Right cardiac atrium (tissue), 5 donors: ENCODE results near the gene BTBD16. TPM values are rescaled to one million over a fixed set of nuclear protein-coding genes. Genes with fewer than 3 reads are reported as not detected.

Experiments used
- ATAC-seq, 2 donors: fragments of 200-7000 bp; cut with Tn5 transposase; one replicate each; pipeline versions ENCODE4 v1.8.0 to v1.9.1; 2020; ENCODE audit warnings: moderate library complexity in 2 of 2, mild to moderate bottlenecking in 1 of 2
- DNase-seq, 3 donors: peaks; one replicate each; pipeline ENCODE4 v3.0.0-alpha.2; 2020
- H3K27ac ChIP-seq: one replicate; pipeline ENCODE4 v1.5.1; 2013; ENCODE audit warnings: mild to moderate bottlenecking, low read length, control low read depth, moderate library complexity
- H3K27me3 ChIP-seq: one replicate; pipeline ENCODE4 v1.6.1; 2013; ENCODE audit not compliant: control insufficient read depth, insufficient read depth
- H3K4me1 ChIP-seq: one replicate; pipeline ENCODE4 v1.6.1; 2013; ENCODE audit warnings: low read length; ENCODE audit not compliant: control insufficient read depth, insufficient read depth
- H3K4me3 ChIP-seq: one replicate; pipeline ENCODE4 v1.5.1; 2013; ENCODE audit warnings: low read length, control low read depth
- H3K9me3 ChIP-seq: one replicate; pipeline ENCODE4 v1.6.1; 2013; ENCODE audit warnings: low read length; ENCODE audit not compliant: control insufficient read depth
- WGBS: extraction: QIAGEN DNeasy Blood & Tissue Kit; methylation state at CpG from one replicate; pipeline ENCODE4 v1.1.7; 2013; 5-methylcytosine and 5-hydroxymethylcytosine counted together
- intact Hi-C, 4 donors: fragments of 100-400 bp; cut with DNase I; formaldehyde crosslinking; loops; one replicate each; pipeline versions ENCODE4 v1.11.0 to v1.14.0; 2022 to 2023
- polyA plus RNA-seq: library from polyadenylated mRNA; stranded (reverse); fragments of 200-250 nt; gene quantifications from one replicate; pipeline ENCODE4 v1.2.3, GENCODE V29; 2013
- total RNA-seq, 4 donors: library from RNA; stranded (reverse); fragmentation: NEBNext Ultra II Directional; extraction: Animal tissue kit (Norgen Biotek cat#: 25700); gene quantifications; one replicate each; pipeline ENCODE4 v1.2.1, GENCODE V29; 2021
- donor health status: healthy with polysubstance abuse.
- donor health status: DM: no; HTN: yes; CAD: no.
- donor health status: DM: no; HTN: no; CAD: no.
- donor health status: DM: no; HTN: yes; CAD: no; lungs with severe emphysema.
- donor health status: DM: yes; HTN: yes; CAD: no.

BTBD16 gene
- total and polyA plus RNA-seq, 5 donors = 0.11 to 0.17 TPM; not detected in 3

DNA sequence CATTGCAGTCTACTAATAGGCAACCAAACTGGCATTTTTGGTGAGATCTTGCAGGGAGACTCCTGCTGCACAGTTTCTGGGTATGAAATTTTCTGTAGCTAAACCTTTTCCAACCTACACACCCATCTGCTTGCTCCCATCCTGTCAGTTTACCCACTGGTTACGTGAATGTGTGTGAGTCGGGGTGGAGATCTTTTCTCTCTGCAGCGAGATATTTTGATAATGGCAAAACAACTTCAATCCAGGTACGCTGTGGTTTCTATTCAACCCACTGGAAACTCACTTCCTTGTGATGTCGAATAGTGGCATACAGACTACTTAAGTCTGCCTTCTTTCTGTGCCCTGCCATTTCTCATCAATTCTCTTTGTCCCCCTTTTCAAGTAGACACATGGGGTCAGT lies 107.9 kb downstream of the BTBD16 start:
- Histone ChIP-seq H3K4me3 (no peak overlapping the region), H3K27ac (no peak overlapping the region), H3K9me3 (no peaks in the 10 kb centered on the region), H3K27me3 (no peaks in the 10 kb centered on the region), H3K4me1 (no peaks in the 10 kb centered on the region)
- ATAC-seq (no peak), DNase-seq (no peak)
- intact Hi-C loops = no loop called here
- WGBS = 97% methylated on average over 5 of the region's 5 CpGs

DNA sequence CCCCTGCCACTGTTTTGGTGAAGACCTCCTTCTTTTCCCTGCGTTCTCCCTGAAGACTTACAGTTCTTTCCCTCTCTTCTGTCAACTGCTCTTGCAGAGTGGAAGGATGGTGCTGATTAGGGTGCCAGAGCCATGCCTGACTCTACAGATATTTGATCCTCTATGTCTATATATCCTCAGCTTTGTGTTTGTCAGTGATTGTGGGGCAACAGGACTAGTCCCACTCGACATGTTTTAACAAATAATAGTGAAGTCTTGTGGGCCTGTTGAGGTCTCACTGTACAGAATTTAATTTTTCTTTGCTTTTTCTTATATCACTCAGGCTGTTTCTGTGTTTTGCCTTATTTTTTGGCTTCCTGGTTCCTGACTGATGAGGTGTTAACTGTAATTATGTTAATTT lies 108.4 kb downstream of the BTBD16 start:
- intact Hi-C loops = no loop called here
- H3K27ac ChIP-seq = no peak overlapping the region
- 95% methylated on average over 2 of the region's 2 CpGs for WGBS
- H3K27me3 ChIP-seq = no peaks in the 10 kb centered on the region
- H3K4me1 ChIP-seq = no peaks in the 10 kb centered on the region
- H3K4me3 ChIP-seq = no peak overlapping the region
- no peaks in the 10 kb centered on the region for H3K9me3 ChIP-seq
- ATAC-seq (no peak), DNase-seq (no peak)

DNA sequence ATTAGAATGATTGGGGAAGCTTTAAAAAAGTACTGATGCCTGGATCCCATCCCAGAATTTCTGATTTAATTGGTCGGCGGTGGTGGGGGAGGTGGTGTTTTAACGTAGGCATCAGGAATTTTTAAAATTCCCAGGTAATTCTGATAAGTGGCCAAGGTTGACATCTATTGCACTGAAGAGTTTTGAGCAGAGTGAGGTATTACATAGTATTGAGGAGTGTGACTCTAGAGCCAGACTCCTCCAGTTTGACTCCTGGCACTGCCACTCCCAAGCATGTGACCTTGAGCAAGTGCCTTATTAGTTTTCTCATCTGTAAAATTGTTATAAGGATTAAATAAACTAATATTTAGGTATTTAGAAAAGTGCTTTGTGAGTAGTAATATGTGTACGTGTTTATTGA lies 109.6 kb downstream of the BTBD16 start:
- DNase-seq (no peak), ATAC-seq (no peak)
- Histone ChIP-seq H3K4me3 (no peak overlapping the region), H3K27ac (no peak overlapping the region), H3K9me3 (no peaks in the 10 kb centered on the region), H3K27me3 (no peaks in the 10 kb centered on the region), H3K4me1 (peaks cover 2% of the 10 kb centered on the region)
- intact Hi-C loops = no loop called here
- WGBS = 89% methylated on average over 4 of the region's 4 CpGs

DNA sequence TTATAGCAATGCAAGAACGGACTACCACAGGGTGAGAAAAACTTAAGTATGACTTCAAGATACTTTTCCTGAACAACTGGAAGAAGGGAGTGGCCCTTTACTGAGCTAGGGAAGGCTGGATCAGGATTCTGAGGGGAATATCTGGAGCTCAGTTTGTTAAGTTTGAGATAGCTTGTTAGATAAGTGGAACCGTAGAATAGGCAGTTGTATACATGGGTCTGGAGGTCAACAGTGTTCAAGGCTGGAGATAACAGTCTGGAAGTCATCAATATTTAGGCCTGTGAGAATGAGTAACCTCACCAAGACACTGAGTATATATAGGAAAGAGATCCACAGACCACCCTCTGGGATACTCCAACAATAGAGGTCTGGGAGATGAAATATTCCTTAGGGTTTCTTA lies 110.6 kb downstream of the BTBD16 start:
- peaks cover 2% of the 10 kb centered on the region for H3K4me1 ChIP-seq
- no peak for ATAC-seq
- H3K9me3 ChIP-seq = no peaks in the 10 kb centered on the region
- intact Hi-C loops = no loop called here
- H3K27ac ChIP-seq = no peak overlapping the region
- DNase-seq = no peak
- 71% methylated on average over 2 of the region's 2 CpGs for WGBS
- H3K27me3 ChIP-seq = no peaks in the 10 kb centered on the region
- no peak overlapping the region for H3K4me3 ChIP-seq

DNA sequence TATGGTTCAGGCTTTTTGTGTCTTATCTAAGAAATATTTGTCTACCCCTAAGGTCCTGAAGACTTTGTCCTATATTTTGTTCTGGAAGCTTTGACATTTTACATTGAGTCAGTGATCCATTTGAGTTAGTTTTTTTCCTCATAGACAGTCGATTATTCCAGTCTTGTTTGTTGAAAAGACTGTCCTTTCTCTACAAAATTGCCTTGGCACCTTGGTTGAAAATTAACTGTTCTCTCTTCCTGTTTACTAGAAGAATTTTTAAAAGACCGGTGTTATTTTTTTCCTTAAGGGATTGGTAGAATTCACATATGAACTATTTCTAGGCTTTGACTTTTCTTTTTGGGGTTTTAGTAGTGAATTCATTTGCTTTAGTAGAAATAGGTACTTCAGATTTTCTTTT lies 115.4 kb downstream of the BTBD16 start:
- H3K4me1 ChIP-seq = peaks cover 2% of the 10 kb centered on the region
- no peak overlapping the region for H3K27ac ChIP-seq
- no peaks in the 10 kb centered on the region for H3K9me3 ChIP-seq
- ATAC-seq (no peak), DNase-seq (no peak)
- no peak overlapping the region for H3K4me3 ChIP-seq
- no peaks in the 10 kb centered on the region for H3K27me3 ChIP-seq
- 70% methylated on average over 2 of the region's 2 CpGs for WGBS
- intact Hi-C loops = no loop called here

DNA sequence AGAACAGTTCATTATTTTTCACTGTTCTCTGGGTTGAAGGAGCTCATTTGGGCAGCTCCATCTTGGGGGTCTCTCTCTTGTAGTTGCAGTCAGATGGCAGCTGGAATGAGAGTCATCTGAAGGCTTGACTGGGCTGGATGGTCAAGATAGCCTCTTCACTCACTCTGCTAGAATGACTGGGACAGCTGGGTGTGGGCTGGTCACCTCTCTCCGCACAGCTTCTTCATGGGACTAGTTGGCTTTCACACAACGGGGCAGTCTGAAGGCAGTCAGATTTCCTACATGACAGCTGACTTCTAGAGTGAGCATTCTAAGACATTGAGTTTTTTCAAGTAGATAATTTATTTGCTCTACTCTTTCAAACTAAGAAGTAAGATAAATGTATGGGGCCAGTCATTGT lies 116.5 kb downstream of the BTBD16 start:
- no peaks in the 10 kb centered on the region for H3K27me3 ChIP-seq
- whole genome bisulfite sequencing = 94% methylated on average over 2 of the region's 2 CpGs
- no peaks in the 10 kb centered on the region for H3K9me3 ChIP-seq
- no peak for ATAC-seq
- no peak overlapping the region for H3K27ac ChIP-seq
- DNase-seq = no peak
- no peak overlapping the region for H3K4me3 ChIP-seq
- H3K4me1 ChIP-seq = peaks cover 2% of the 10 kb centered on the region
- intact Hi-C loops = no loop called here

Other genes starting within 250 kb of the BTBD16 start
- gene PLEKHA1, start 103.4 kb downstream of the BTBD16 start, total RNA-seq = 10 to 100 TPM; 35.8 to 42.8 (median 39.6) TPM
- 15.7 TPM for gene PLEKHA1, start 103.4 kb downstream of the BTBD16 start, polyA plus RNA-seq
- not detected for gene ARMS2, start 183.4 kb downstream of the BTBD16 start, total RNA-seq
- gene ARMS2, start 183.4 kb downstream of the BTBD16 start, polyA plus RNA-seq = not detected
- 10 to 100 TPM; 40.5 to 49.7 (median 42.9) TPM for gene HTRA1, start 190.3 kb downstream of the BTBD16 start, total RNA-seq
- 46.1 TPM for gene HTRA1, start 190.3 kb downstream of the BTBD16 start, polyA plus RNA-seq